GM19455 (cell line): Measurements from ENCODE around the gene SERPINB6.
"Not testable (repeated sequence)": the region's sequence is repeated elsewhere in the genome, so short reads cannot be mapped to it uniquely, and the experiment has no call there.

ENCODE experiments used
- ATAC-seq: cut with Tn5 transposase; IDR thresholded peaks from one replicate; pipeline ENCODE4 v1.9.1; 2021; ENCODE audit not compliant: unreplicated experiment

Gene SERPINB6

DNA sequence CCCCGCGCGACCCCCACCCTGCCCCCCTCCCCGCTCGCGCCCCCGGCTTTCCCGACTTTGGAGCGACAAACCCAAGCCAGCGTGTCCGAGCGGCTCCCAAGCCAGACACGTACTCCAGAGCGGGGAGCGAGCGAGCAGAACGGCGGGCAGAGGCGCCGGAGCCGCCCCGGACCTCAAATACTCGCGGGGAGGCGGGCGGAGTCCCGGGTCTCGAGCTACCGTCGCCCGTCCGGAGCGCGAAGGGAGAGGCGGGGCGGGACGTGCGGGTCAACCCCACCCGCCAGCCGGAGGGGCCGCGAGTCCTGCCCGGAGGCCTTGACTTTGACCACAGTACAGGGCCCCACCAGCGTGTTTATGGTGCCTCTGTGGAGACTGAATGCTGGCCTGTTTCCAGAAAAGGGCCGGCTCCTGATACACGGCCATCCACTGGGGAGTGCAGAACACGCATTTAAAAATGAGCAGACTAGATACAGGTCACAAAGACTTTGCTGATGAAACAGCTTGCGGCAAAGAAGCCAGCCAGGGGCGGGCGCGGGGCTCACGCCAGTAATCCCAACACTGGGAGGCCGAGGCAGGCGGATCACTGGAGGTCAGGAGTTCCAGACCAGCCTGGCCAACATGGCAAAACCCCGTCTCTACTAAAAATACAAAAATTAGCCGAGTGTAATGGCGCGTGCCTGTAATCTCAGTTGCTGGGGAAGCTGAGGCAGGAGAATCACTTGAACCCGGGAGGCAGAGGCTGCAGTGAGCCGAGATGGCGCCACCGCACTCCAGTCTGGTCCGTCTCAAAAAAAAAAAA is at the start of gene SERPINB6:
Gene SERPINB6, minus strand, starts transcription at position 148 of the 799 bp plus-strand sequence. CDS start 12,235 bp downstream, outside the sequence.
- ATAC-seq: no peak

DNA sequence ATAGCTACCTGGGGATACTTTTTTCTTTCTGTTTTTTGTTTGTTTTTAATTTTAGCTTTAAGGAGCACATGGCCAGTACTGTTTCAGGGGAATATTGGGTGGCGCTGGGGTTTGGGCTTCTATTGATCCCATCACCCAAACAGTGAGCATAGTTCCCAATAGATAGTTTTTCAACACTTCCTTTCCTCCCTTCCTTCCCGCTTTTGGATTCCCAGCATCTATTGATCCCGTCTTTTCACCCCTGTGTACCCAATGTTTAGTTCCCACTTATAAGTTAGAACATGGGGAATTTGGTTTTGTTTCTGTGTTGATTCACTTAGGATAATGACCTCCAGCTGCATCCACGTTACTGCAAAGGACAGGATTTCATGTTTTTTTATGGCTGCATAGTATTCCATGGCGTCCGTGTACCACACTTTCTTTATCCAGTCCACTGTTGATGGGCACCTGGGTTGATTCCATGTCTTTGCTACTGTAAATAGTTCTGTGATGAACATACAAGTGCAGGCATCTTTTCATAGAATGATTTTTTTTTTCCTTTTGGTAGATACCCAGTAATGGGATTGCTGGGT is 48.5 kb upstream of the SERPINB6 start:
- ATAC-seq: no peak

DNA sequence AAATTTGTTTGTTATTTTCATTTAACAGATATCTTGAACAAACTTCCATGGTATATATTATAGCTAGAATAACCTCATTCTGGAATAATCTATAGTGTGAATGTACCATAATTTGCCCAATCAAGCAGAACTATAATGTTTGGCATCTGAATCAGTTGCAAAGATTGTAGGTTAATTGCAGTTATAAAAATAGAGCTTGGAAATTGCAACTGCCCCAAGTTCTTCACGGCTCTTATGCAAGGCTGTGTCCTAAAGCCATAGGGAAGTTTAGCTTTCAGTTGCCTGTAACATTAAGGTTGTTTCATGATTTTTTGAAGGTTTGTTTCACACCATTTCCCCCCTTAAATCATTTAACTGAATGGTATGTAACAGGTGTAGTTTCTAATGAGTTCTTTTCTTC is 47.7 kb upstream of the SERPINB6 start:
- ATAC-seq: no peak

DNA sequence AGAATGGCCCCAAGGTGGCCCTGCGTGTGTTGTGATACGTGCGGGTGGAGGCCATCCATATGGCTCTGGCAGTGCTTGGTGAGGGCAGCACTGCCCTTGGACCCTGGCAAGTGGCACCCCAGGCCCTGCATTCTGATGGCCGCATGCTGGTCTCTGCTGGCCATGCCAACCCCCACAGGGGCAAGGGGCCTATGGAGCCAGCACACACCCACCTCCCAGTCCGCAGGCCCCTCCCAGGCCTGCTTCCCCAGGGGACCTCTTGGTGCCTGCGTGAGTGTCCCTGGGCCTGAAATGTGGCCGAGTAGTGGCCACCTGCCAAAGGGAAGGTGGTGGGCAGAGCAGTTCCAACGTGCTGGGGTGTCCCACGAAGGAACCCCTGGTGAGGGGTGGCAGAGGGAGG is 45.9 kb upstream of the SERPINB6 start:
- no peak for ATAC-seq

DNA sequence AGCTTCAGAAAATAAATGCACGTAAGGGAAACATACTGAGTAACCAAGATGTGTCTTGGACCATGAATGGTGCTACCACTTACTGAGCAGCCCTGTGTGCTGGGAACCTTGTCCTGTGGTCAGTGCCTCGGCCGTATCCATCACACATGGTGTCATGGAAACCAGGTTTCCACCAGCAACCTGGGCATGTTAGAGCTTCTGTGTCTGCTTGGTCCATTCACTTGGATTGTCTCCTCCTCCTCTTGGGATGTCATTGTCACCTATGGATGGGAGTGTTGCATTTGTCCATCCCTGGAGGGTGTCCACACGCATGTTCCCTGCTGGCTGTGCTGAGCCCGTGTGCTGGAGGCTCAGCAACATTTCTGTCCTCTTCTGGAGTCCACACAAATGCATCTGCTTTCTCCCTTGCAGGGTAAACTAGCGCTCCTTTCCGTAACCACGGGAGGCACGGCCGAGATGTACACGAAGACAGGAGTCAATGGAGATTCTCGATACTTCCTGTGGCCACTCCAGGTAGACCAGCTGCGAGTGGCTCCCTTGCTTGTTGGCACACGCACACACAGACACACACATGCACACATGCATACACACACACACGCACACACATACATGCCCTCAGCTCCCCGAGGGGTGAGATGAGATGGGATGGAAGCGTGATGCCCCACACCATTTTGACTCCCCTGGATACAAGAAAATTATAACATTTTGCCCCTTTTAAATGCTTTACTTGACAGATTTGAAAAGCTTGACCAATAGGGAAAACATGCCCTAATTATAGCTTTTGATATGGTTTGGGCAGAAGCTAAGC is 45.3 kb upstream of the SERPINB6 start:
- ATAC-seq: no peak

DNA sequence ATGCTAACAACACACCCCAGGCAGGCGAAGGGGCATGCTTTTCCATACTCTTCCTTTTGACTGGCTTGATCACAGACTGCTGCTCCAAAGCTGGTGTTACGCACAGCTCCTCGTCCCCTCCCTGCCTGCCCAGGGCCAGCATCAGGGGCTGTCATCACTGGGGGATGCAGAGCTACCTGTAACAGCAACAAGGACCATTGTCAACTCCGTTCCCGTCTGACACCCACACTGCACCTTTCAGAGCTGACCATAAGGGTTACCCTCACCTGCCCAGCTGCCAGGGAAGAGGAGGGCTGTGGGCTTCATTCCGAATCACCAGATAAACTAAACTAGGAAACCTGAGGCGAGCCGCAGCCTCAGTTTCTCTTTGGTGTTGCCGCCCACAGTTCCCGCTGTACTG is 43.8 kb upstream of the SERPINB6 start:
- ATAC-seq: no peak

DNA sequence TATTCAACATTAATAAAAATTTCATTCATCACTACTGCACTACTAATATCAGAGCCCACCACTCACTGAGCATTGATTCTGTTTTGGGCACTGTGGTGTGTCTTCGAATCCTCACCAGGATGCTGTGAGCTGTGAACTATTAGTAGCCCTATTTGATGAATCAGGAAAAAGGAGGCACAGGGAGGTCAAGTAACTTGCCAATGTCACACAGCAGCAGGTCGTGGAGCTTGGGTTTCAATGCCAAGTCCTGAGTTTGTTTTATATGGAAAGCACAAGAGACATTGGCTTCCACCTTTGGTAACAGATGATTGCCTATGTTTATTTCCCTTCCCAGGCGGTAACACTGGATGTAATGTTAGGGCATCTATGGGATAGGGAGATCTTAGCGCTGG is 43.3 kb upstream of the SERPINB6 start:
- ATAC-seq: no peak

DNA sequence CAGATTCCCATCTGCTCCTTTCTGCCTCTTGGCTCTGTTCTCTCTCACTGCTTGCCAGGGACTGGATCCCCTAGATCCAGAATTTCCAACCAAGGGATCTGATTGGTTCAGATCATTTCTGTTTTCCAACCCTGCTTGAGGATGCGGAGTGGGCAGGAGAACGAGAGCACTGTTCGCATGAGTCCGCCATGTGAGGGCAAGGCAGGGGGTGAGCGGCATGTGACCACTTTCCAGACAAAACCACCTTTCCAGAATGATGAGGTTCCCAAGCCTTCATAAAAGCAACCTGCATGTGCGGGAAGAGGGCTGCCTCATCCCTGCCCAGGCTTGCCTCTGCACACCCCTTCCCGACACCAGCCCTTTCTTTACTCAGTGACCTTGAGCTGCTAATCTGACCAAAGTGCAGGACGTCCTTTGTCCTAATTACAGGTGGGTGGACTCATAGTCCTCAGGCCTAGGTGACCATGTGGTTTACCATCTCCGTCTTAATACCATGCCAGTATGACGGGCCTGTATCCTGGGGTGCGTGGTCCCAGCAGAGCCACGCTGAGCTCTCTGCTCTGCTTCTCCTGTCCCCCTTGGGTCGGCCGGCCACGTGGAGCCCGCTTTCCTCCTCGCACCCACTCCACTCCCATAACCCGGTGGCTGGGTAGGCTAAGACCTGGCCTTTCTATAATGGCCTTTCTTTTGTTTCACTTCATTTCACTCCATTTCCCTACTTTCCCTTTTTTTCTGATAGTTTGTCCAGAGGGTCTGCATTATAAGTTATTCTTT is 42.7 kb upstream of the SERPINB6 start:
- ATAC-seq: no peak

DNA sequence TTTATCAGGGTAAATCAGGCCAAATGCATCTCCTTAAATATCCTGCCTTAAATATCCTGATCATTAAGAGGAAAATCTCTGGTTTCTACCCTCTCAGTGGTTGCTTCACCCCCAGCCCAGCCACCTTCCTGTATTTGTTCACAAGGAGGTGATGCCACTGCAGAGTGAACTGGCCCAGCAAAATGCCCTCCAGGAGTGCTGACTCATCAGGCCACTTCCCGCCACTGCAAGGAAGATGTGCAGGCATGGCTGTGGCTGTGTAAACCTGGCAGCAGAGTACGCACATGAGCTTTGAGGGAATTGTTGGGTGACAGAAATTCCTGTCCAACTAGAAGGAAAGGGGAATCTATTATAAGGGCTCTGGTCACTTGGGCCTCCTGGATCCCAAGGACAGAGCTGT is 42.1 kb upstream of the SERPINB6 start:
- no peak for ATAC-seq

DNA sequence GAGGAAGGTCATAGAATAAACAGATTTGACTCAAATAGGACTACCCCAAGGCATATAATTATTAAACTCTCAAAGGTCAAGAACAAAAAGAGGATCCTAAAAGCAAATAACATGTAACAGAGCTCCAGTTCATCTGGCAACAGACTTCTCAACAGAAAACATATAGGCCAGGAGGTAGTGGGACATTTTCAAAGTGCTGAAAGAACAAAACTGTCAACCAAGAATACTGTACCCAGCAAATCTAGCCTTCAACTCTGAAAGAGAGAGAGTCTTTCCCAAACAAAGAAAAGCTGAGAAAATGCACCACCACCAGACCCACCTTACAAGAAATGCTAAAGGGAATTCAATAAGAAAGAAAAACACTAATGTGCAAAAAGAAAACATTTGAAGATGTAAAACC is 40.2 kb upstream of the SERPINB6 start:
- no peak for ATAC-seq

DNA sequence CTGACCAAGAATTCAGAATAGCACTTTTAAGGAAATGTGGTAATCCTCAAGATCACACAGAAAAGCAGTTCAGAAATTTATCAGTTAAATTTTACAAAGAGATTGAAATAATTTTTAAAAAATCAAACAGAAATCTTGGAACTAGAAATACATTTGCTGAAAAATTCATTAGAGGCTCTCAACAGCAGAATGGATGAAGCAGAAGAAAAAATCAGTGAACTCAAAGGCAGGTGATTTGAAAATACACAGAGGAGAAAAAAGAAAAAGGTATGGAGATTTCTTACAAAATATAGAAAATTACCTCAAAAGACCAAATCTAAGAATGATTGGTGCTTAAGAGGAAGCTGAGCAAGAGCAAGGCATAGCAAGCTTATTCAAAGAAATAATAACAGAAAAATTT is 39.8 kb upstream of the SERPINB6 start:
- no peak for ATAC-seq

DNA sequence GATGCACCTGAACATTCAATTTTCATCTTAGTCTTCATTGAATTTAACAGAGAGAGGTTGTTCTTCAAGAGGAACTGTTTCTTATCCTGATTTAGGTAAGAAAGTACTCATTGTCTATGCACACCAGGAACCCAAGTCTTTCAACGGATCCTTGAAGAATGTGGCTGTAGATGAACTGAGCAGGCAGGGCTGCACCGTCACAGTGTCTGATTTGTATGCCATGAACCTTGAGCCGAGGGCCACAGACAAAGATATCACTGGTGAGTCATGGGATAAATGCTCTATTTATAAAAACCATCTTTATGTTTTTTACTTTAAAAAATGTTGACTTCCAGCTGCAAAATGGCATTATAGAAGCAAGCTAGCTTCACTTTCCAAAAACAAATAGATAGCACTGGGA is 38.6 kb upstream of the SERPINB6 start:
- ATAC-seq: no peak

DNA sequence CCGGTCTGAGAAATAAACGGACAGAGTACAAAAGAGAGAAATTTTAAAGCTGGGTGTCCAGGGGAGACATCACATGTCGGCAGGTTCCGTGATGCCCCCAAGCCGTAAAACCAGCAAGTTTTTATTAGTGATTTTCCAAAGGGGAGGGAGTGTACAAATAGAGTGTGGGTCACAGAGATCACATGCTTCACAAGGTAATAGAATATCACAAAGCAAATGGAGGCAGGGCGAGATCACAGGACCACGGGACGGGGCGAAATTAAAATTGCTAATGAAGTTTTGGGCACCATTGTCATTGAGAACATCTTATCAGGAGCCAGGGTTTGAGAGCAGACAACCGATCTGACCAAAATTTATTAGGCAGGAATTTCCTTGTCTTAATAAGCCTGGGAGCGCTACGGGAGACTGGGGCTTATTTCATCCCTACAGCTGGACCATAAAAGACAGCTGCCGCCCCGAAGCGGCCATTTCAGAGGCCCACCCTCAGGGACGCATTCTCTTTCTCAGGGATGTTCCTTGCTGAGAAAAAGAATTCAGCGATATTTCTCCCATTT is 37.4 kb upstream of the SERPINB6 start:
- ATAC-seq: not testable (repeated sequence)

DNA sequence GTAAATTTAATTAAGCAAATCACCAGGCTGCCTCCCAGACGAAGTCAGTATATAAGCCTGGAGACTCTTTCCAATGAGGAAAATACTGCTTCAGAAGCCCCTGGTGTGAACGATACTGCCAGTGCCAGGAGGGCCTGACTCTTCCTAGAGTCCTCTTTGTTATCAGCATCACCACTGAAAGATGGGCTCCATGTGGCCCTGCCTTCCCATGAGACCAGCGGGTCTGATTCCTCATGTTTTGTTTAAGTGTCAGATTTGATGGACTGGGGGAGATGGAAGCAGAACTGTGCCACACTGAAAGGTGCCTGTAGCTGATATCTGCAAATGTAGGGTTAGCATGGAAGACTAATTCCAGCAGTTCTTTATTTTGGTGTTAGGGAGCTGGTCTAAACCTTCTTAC is 36.2 kb upstream of the SERPINB6 start:
- no peak for ATAC-seq

DNA sequence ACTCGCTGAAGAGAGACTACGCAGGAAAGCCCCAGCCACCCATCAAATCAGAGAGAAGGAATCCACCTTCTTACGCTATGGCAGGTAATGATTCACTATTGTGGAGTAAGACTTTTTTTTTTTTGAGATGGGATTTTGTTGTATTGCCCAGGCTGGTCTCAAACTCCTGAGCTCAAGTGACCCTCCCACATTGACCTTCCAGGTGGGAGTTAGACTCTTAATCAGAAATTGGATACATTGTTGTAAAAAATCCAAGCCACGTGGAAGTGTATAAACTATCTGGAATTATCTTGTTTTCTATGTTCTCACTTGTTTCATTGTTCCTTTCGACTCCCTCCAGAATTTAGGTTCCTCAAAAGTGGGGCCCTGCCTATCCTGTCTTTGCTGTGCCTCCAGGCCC is 35.1 kb upstream of the SERPINB6 start:
- no peak for ATAC-seq

DNA sequence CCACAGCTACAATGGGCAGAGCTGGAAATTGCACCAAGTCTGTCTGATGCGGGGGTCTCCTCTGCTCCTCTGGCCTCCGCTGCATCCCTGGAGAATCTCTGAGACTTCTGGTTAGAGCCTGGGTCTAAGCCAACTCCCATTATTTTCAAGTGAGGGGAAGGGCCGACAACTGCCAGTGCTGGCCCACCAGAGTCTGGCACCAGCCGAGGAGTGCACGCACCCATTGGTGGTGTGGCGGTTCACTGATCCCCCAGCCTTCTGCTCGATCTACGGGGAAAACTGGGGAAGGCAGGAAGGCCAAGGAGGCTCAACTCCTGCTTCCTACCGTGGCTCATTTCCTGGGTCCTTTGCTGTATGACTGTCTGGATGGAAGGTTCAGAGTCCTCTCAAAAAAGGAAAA is 34.5 kb upstream of the SERPINB6 start:
- ATAC-seq: no peak

DNA sequence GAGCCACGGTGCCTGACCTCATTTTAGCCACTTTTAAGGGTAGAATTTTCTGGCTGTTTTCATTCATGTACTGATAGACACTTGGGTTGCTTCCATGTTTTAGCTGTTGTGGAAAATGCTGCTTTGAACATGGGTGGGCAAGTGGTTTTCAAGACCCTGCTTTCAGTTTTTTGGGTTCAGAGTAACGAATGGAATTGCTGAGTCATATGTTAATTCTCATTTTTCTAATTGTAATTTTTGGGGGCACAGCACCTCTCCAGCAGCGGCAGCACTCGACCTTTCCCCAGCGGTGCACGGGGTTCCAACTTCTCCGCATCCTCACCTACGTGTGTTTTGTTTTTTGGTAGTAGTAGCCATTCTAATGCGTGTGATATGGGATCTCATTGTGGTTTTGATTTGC is 33.7 kb upstream of the SERPINB6 start:
- ATAC-seq: no peak

DNA sequence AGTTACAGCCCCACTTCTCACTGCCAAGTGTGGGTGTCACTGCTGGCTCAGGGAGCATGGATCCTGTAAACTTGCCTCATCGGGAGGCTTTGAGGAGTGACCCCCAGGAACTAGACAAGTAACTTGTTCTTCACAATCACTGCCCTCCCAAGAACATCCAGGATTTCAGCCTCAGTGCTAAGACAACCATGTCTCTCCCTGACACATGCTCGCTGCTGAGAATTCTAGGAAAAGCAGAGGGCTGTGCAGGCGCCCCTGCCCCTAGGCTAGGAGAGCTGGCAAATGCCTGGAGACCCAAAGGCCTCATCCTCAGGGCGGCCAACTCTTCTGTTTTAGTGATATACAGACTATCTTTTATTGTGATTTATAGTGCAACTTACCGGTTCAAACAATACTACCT is 31.9 kb upstream of the SERPINB6 start:
- not testable (repeated sequence) for ATAC-seq

DNA sequence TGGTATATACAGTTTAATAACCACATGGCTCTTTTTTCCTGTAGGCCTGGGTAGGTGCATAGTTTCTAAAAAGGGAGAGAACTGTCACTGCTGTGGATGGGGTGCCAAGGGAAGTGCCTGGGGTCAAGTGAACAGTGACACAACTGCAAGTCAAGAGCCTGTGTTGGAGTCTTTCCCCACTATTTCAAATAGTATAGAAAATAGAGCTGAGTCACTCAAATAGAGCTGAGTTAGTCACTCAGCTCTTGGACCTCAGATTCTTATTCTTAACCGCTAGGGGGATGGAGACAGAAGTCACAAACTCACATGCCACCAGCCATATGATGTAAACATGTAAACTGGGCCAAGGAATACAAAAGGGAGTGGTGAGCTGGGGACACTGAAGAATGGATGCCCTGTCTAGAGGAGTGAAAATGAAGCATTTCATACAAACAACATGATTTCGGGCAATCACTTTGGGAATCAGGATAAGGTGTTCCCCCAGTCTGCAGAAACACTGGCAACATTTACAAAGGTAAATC is 30.5 kb upstream of the SERPINB6 start:
- no peak for ATAC-seq

DNA sequence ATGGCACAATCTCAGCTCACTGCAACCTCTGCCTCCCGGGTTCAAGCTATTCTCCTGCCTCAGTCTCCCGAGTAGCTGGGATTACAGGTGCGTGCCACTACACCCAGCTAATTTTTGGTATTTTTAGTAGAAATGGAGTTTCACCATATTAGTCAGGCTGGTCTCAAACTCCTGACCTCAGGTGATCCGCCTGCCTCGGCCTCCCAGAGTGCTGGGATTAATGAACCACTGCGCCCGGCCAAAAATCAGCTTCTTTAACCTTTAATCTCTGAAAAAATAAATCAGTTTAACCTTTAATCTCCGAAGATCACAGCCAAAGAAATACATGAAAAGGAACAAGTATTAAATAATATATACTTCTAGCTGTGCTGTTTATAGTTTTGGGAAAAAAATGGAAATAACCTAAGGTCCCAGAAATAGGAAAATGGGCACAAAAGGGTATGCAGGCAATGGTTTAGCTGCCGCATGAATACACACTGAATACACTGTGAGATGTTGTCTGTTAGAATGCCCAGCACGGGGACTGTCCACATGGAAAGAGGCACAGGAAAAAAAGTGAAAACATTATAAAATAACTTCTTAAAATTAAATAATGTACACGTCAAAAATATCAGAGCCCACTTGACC is 29.9 kb upstream of the SERPINB6 start:
- no peak for ATAC-seq
